ENCODE measurements around the gene LRRN3. TPM values are rescaled to one million over a fixed set of nuclear protein-coding genes. Genes with fewer than 3 reads are reported as not detected.

LRRN3 gene
- total and polyA plus RNA-seq, 2 donors (not counting 1 experiment from before 2014, with no cell fraction given), result 1.8 to 3.9 TPM

GRCh38 chr7:111105269-111105668, 14.3 kb downstream of the LRRN3 start:
- Histone ChIP-seq H3K27ac (ENCODE audit: insufficient read depth, low read length) (no peak overlapping the region), H4K20me1 (ENCODE audit: control insufficient read depth, extremely low read depth, insufficient read depth, low read length) (no peaks in the 10 kb centered on the region), H3K36me3 (ENCODE audit: control insufficient read depth, insufficient read depth, low read length) (no peaks in the 10 kb centered on the region), H3K79me2 (ENCODE audit: control insufficient read depth, insufficient read depth, low read length) (no peaks in the 10 kb centered on the region), H3K9ac (ENCODE audit: insufficient read depth, low read length) (no peak overlapping the region), H3K4me2 (ENCODE audit: extremely low read depth, insufficient read depth, low read length) (no peak overlapping the region), H3K4me3 (replicated peaks in 1 of 4; ENCODE audit: control extremely low read depth in 1 of 4, insufficient read depth in 1 of 4, low read depth in 3 of 4, low read length in 4 of 4) (no peak overlapping the region), H3K4me1 (ENCODE audit: control insufficient read depth, extremely low read depth, insufficient read depth, low read length) (peaks cover 6% of the 10 kb centered on the region), H3K27me3 (ENCODE audit: control insufficient read depth, insufficient read depth, low read length) (no peaks in the 10 kb centered on the region), H2AFZ (ENCODE audit: low read length) (no peak overlapping the region), H3K9me3 (ENCODE audit: control insufficient read depth, insufficient read depth, low read depth, low read length) (no peaks in the 10 kb centered on the region)
- DNase-seq (ENCODE audit: low read depth in 2 of 2), result no peak
- TF ChIP-seq CTCF (conservative IDR thresholded peaks at IDR 0.05 in 1 of 2, IDR thresholded peaks at IDR 0.05 in 1 of 2; ENCODE audit: low read depth in 1 of 2, low read length in 2 of 2) (no peak), EZH2 (IDR thresholded peaks at IDR 0.05; ENCODE audit: low read length, missing control alignments) (no peak)

- no peaks in the 10 kb centered on the region for H4K20me1 ChIP-seq (ENCODE audit: control insufficient read depth, extremely low read depth, insufficient read depth, low read length)
- no peak for TF ChIP-seq EZH2 (IDR thresholded peaks at IDR 0.05; ENCODE audit: low read length, missing control alignments)
- TF ChIP-seq CTCF (conservative IDR thresholded peaks at IDR 0.05 in 1 of 2, IDR thresholded peaks at IDR 0.05 in 1 of 2; ENCODE audit: low read depth in 1 of 2, low read length in 2 of 2), result no peak
- no peaks in the 10 kb centered on the region for H3K79me2 ChIP-seq (ENCODE audit: control insufficient read depth, insufficient read depth, low read length)
- peak in 1 of 2 donors; percentile 85 for DNase-seq (ENCODE audit: low read depth in 2 of 2)
- H3K4me1 ChIP-seq (ENCODE audit: control insufficient read depth, extremely low read depth, insufficient read depth, low read length), result peaks cover 6% of the 10 kb centered on the region
- no peaks in the 10 kb centered on the region for H3K27me3 ChIP-seq (ENCODE audit: control insufficient read depth, insufficient read depth, low read length)
- H3K9me3 ChIP-seq (ENCODE audit: control insufficient read depth, insufficient read depth, low read depth, low read length), result no peaks in the 10 kb centered on the region
- no peaks in the 10 kb centered on the region for H3K36me3 ChIP-seq (ENCODE audit: control insufficient read depth, insufficient read depth, low read length)
- no peak overlapping the region for H3K4me2 ChIP-seq (ENCODE audit: extremely low read depth, insufficient read depth, low read length)
- no peak overlapping the region for H3K4me3 ChIP-seq (replicated peaks in 1 of 4; ENCODE audit: control extremely low read depth in 1 of 4, insufficient read depth in 1 of 4, low read depth in 3 of 4, low read length in 4 of 4)
- H3K9ac ChIP-seq (ENCODE audit: insufficient read depth, low read length), result no peak overlapping the region
- H2AFZ ChIP-seq (ENCODE audit: low read length), result no peak overlapping the region
- no peak overlapping the region for H3K27ac ChIP-seq (ENCODE audit: insufficient read depth, low read length)
These were observed 16.7 kb downstream of the LRRN3 start for GRCh38 chr7:111107579-111107978.

- H4K20me1 ChIP-seq (ENCODE audit: control insufficient read depth, extremely low read depth, insufficient read depth, low read length), result no peaks in the 10 kb centered on the region
- DNase-seq (ENCODE audit: low read depth in 2 of 2), result no peak
- no peaks in the 10 kb centered on the region for H3K27me3 ChIP-seq (ENCODE audit: control insufficient read depth, insufficient read depth, low read length)
- H3K4me3 ChIP-seq (replicated peaks in 1 of 4; ENCODE audit: control extremely low read depth in 1 of 4, insufficient read depth in 1 of 4, low read depth in 3 of 4, low read length in 4 of 4), result no peak overlapping the region
- no peak overlapping the region for H3K27ac ChIP-seq (ENCODE audit: insufficient read depth, low read length)
- H3K9me3 ChIP-seq (ENCODE audit: control insufficient read depth, insufficient read depth, low read depth, low read length), result no peaks in the 10 kb centered on the region
- no peak for TF ChIP-seq CTCF (conservative IDR thresholded peaks at IDR 0.05 in 1 of 2, IDR thresholded peaks at IDR 0.05 in 1 of 2; ENCODE audit: low read depth in 1 of 2, low read length in 2 of 2)
- no peak for TF ChIP-seq EZH2 (IDR thresholded peaks at IDR 0.05; ENCODE audit: low read length, missing control alignments)
- H3K79me2 ChIP-seq (ENCODE audit: control insufficient read depth, insufficient read depth, low read length), result no peaks in the 10 kb centered on the region
- no peak overlapping the region for H3K4me2 ChIP-seq (ENCODE audit: extremely low read depth, insufficient read depth, low read length)
- no peak overlapping the region for H3K9ac ChIP-seq (ENCODE audit: insufficient read depth, low read length)
- H2AFZ ChIP-seq (ENCODE audit: low read length), result no peak overlapping the region
- peaks cover 6% of the 10 kb centered on the region for H3K4me1 ChIP-seq (ENCODE audit: control insufficient read depth, extremely low read depth, insufficient read depth, low read length)
- no peaks in the 10 kb centered on the region for H3K36me3 ChIP-seq (ENCODE audit: control insufficient read depth, insufficient read depth, low read length)
These were observed 17.1 kb downstream of the LRRN3 start for GRCh38 chr7:111108000-111108399.

Measured in fibroblast of lung (primary cell).